ENCODE data around the gene EXD2. TPM values are rescaled to one million over a fixed set of nuclear protein-coding genes. Genes with fewer than 3 reads are reported as not detected.

Gene EXD2
- total RNA-seq, 1 donor, result 12.1 TPM

- TF ChIP-seq CTCF (IDR thresholded peaks at IDR 0.05; ENCODE audit: insufficient read depth, low read length), result peak; percentile 29
- no peak for DNase-seq (ENCODE audit: low read depth)
- H3K4me3 ChIP-seq (ENCODE audit: low read depth, low read length), result peak within 1 kb of the TSS; percentile 71
Measured at GRCh38 chr14:69259527-69260189, 68.4 kb downstream of the EXD2 start, which contains the start of gene GALNT16. GALNT16 (plus strand) TSS chr14:69260158; CDS start chr14:69260291, 133 bp downstream.

GRCh38 chr14:69260190-69260860 is 69.0 kb downstream of the EXD2 start:
- no peak for TF ChIP-seq CTCF (IDR thresholded peaks at IDR 0.05; ENCODE audit: insufficient read depth, low read length)
- DNase-seq (ENCODE audit: low read depth), result no peak

GRCh38 chr14:69260861-69261564 is 69.7 kb downstream of the EXD2 start:
- DNase-seq (ENCODE audit: low read depth), result no peak
- H3K4me3 ChIP-seq (ENCODE audit: low read depth, low read length), result peak overlapping the region; percentile 71
- TF ChIP-seq CTCF (IDR thresholded peaks at IDR 0.05; ENCODE audit: insufficient read depth, low read length), result peak; percentile 46

More at GRCh38 chr14:69260190-69260860, 69.0 kb downstream of the EXD2 start:
- peak overlapping the region; percentile 71 for H3K4me3 ChIP-seq (ENCODE audit: low read depth, low read length)

- H3K4me3 ChIP-seq (ENCODE audit: low read depth, low read length), result peak overlapping the region; percentile 71
- DNase-seq (ENCODE audit: low read depth), result no peak
- TF ChIP-seq CTCF (IDR thresholded peaks at IDR 0.05; ENCODE audit: insufficient read depth, low read length), result no peak
Measured at GRCh38 chr14:69261761-69262331, 70.5 kb downstream of the EXD2 start.

GRCh38 chr14:69262516-69262915 is 71.2 kb downstream of the EXD2 start:
- H3K4me3 ChIP-seq (ENCODE audit: low read depth, low read length), result no peak overlapping the region
- no peak for DNase-seq (ENCODE audit: low read depth)
- TF ChIP-seq CTCF (IDR thresholded peaks at IDR 0.05; ENCODE audit: insufficient read depth, low read length), result no peak

- no peak overlapping the region for H3K4me3 ChIP-seq (ENCODE audit: low read depth, low read length)
- TF ChIP-seq CTCF (IDR thresholded peaks at IDR 0.05; ENCODE audit: insufficient read depth, low read length), result no peak
- DNase-seq (ENCODE audit: low read depth), result peak; percentile 99
Measured at GRCh38 chr14:69263364-69263763, 72.1 kb downstream of the EXD2 start.
